Measurements from ENCODE around the gene RFPL1.
"Not testable (repeated sequence)": the region's sequence is repeated elsewhere in the genome, so short reads cannot be mapped to it uniquely, and the experiment has no call there.

The RFPL1 gene

GRCh38 chr22:29438283-29438682 lies at the start of gene RFPL1:
Gene RFPL1, plus strand, starts transcription at chr22:29438583.
- not testable (repeated sequence) for DNase-seq

- no peak for DNase-seq
Measured at GRCh38 chr22:29388759-29389090, 49.7 kb upstream of the RFPL1 start.

- no peak for DNase-seq
Measured at GRCh38 chr22:29390270-29390669, 48.1 kb upstream of the RFPL1 start.

- no peak for DNase-seq
Measured at GRCh38 chr22:29391546-29391945, 46.8 kb upstream of the RFPL1 start.

- DNase-seq, result no peak
Measured at GRCh38 chr22:29393019-29393608, 45.3 kb upstream of the RFPL1 start.

GRCh38 chr22:29394931-29395581 lies 43.3 kb upstream of the RFPL1 start:
- DNase-seq, result peak in 1 of 2 experiments; percentile 44

- no peak for DNase-seq
Measured at GRCh38 chr22:29396126-29396525, 42.3 kb upstream of the RFPL1 start.

- no peak for DNase-seq
Measured at GRCh38 chr22:29397791-29398190, 40.6 kb upstream of the RFPL1 start.

- no peak for DNase-seq
Measured at GRCh38 chr22:29400576-29400975, 37.8 kb upstream of the RFPL1 start.

GRCh38 chr22:29401538-29401937 lies 36.8 kb upstream of the RFPL1 start:
- not testable (repeated sequence) for DNase-seq

GRCh38 chr22:29408940-29409339 lies 29.4 kb upstream of the RFPL1 start:
- no peak for DNase-seq

GRCh38 chr22:29411569-29412211 lies 26.7 kb upstream of the RFPL1 start:
- not testable (repeated sequence) for DNase-seq

- DNase-seq, result not testable (repeated sequence)
Measured at GRCh38 chr22:29412772-29413171, 25.6 kb upstream of the RFPL1 start.

- not testable (repeated sequence) for DNase-seq
Measured at GRCh38 chr22:29414951-29415591, 23.3 kb upstream of the RFPL1 start.

- DNase-seq, result not testable (repeated sequence)
Measured at GRCh38 chr22:29418704-29419103, 19.7 kb upstream of the RFPL1 start.

GRCh38 chr22:29426476-29426875 lies 11.9 kb upstream of the RFPL1 start:
- DNase-seq, result no peak

- no peak for DNase-seq
Measured at GRCh38 chr22:29427176-29427760, 11.1 kb upstream of the RFPL1 start.

GRCh38 chr22:29431986-29432385 lies 6.4 kb upstream of the RFPL1 start:
- no peak for DNase-seq

GRCh38 chr22:29433856-29434255 lies 4.5 kb upstream of the RFPL1 start:
- DNase-seq, result no peak

GRCh38 chr22:29434288-29434687 lies 4.1 kb upstream of the RFPL1 start:
- DNase-seq, result no peak

GRCh38 chr22:29435236-29436136 lies 2.9 kb upstream of the RFPL1 start:
- no peak for DNase-seq

GRCh38 chr22:29442976-29443375 lies 4.6 kb downstream of the RFPL1 start:
- DNase-seq, result no peak
